ENCODE measurements around the gene TCF3.
"Not testable (repeated sequence)": the region's sequence is repeated elsewhere in the genome, so short reads cannot be mapped to it uniquely, and the experiment has no call there.

The TCF3 gene

DNA sequence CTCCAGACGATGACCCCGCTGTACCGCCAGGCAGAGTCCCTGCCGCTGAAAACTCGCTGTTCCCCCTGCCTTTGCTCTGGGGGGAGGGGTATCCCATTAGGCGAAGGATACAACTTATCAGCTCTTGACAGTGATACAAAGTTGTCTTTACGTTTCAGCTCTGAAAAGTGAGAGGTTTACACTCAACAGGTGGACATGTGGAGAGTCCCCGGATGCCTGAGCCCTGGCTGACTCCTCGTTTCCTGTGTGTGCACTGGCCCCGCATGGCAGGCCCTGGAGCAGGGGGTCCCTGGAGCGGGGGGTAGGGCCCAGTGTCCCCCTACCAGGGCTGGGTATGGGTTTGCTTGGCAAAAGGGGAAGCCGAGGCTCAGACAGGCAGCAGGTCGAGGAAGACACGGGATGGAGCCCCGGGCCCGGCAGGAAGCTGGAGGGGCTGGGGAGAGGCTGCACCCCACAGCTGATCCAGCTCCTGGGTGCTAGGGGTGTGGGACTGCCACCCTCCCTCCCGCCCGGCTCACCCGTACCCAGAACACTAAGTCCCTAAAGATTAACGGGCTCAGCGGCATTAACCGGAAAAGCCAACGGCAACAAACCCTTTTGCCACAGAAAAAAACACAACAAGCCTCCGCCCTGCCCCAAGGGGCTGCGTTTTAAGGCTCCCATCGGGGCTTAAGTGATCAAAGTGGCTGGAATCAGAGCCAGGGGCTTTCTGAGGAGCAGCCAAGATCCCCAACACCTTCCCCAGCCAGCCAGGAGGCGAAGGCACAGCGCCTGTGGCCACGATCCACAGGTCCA, 5.6 kb downstream of the TCF3 start:
- in situ Hi-C loops (cut with MboI; ENCODE audit: low pct_unique_long_range_greater_than_20kb, low sequenced_read_pairs, unreplicated experiment) = no loop called here
- no peak for DNase-seq (ENCODE audit: low spot score)
- TF ChIP-seq, protein P1, sequence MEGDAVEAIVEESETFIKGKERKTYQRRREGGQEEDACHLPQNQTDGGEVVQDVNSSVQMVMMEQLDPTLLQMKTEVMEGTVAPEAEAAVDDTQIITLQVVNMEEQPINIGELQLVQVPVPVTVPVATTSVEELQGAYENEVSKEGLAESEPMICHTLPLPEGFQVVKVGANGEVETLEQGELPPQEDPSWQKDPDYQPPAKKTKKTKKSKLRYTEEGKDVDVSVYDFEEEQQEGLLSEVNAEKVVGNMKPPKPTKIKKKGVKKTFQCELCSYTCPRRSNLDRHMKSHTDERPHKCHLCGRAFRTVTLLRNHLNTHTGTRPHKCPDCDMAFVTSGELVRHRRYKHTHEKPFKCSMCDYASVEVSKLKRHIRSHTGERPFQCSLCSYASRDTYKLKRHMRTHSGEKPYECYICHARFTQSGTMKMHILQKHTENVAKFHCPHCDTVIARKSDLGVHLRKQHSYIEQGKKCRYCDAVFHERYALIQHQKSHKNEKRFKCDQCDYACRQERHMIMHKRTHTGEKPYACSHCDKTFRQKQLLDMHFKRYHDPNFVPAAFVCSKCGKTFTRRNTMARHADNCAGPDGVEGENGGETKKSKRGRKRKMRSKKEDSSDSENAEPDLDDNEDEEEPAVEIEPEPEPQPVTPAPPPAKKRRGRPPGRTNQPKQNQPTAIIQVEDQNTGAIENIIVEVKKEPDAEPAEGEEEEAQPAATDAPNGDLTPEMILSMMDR (IDR thresholded peaks at IDR 0.05; ENCODE audit: extremely low read depth, insufficient read depth, missing control alignments) = no peak

DNA sequence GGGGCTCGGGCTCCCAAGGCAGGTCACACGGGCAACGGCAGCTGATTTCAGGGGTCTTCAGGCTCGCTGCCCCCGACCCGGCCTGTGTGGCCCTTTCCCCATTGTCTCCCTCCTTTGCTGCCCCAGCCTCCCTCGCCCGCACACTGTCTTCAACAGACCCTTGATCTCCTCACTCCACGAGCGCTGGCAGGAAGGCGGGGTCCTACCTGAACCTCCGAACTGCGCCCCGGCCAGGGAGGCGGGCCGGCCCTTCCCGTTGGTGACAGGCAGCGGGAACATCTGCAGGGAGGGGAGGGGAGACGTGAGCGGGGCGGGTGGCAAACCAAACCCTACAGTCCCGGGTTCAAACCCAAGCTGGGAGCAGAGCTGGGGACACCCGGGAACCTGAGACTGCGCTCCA, 6.3 kb downstream of the TCF3 start:
- TF ChIP-seq, protein P1 (IDR thresholded peaks at IDR 0.05; ENCODE audit: extremely low read depth, insufficient read depth, missing control alignments) = no peak
- DNase-seq (ENCODE audit: low spot score) = no peak
- in situ Hi-C loops (cut with MboI; ENCODE audit: low pct_unique_long_range_greater_than_20kb, low sequenced_read_pairs, unreplicated experiment) = no loop called here

DNA sequence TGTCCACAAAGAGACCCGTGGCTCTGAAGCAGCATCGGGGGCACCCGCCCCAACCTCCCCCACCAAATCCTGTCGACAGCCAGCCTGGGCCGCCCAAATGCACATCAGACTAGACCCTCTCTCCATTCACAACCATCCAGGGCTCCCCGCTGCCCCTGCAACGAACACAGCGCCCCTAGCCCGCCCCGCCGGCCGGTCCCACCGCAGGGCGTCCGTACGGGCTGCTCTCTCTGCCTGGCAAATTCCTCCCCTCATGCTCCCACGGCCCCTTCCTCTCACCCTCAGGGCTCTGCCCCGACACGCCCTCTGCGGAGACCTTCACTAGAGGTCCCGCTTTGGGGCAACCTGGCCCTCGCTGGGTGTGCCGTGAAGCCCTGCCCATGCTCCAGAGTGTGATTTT, 7.1 kb downstream of the TCF3 start:
- in situ Hi-C loops (cut with MboI; ENCODE audit: low pct_unique_long_range_greater_than_20kb, low sequenced_read_pairs, unreplicated experiment) = no loop called here
- no peak for DNase-seq (ENCODE audit: low spot score)
- TF ChIP-seq, protein P1 (IDR thresholded peaks at IDR 0.05; ENCODE audit: extremely low read depth, insufficient read depth, missing control alignments) = no peak

DNA sequence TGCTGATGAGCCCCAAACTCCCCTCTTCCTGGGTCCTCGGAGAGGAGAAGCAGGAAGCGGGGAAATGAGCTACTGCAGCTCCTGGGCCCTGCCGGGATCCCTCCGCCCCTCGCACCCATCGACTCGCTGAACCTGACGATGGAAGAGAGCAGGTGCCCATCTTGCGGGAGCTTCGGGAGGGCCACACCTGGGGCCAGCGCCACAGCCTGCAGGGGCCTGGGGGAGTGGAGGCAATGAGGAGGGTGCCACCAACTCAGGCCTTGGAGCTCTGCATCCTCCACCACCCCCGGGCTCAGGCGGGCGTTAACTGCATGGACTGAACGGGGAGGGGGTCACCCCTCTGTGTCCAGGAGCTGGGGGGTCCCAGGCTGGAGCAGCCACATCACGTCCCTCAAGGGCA, 8.3 kb downstream of the TCF3 start:
- in situ Hi-C loops (cut with MboI; ENCODE audit: low pct_unique_long_range_greater_than_20kb, low sequenced_read_pairs, unreplicated experiment) = no loop called here
- DNase-seq (ENCODE audit: low spot score) = no peak
- TF ChIP-seq, protein P1 (IDR thresholded peaks at IDR 0.05; ENCODE audit: extremely low read depth, insufficient read depth, missing control alignments) = no peak

DNA sequence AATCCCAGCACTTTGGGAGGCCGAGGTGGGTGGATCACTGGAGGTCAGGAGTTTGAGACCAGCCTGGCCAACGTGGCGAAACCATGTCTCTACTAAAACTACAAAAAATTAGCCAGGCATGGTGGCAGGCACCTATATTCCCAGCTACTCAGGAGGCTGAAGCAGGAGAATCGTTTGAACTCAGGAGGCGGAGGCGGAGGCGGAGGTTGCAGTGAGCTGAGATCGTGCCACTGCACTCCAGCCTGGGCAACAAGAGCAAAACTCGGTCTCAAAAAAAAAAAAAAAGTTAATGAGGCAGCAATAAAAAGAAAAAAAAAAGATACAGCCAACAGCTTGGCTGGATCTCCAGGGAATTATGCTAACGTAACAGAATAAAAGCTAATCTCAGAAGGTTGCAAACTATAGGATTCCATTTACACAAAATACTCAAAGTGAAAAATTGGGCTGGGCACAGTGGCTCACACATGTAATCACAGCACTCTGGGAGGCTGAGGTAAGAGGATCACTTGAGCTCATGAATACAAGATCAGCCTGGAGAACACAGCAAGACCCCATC, 11.4 kb downstream of the TCF3 start:
- in situ Hi-C loops (cut with MboI; ENCODE audit: low pct_unique_long_range_greater_than_20kb, low sequenced_read_pairs, unreplicated experiment); DNase-seq (ENCODE audit: low spot score): not testable (repeated sequence)

DNA sequence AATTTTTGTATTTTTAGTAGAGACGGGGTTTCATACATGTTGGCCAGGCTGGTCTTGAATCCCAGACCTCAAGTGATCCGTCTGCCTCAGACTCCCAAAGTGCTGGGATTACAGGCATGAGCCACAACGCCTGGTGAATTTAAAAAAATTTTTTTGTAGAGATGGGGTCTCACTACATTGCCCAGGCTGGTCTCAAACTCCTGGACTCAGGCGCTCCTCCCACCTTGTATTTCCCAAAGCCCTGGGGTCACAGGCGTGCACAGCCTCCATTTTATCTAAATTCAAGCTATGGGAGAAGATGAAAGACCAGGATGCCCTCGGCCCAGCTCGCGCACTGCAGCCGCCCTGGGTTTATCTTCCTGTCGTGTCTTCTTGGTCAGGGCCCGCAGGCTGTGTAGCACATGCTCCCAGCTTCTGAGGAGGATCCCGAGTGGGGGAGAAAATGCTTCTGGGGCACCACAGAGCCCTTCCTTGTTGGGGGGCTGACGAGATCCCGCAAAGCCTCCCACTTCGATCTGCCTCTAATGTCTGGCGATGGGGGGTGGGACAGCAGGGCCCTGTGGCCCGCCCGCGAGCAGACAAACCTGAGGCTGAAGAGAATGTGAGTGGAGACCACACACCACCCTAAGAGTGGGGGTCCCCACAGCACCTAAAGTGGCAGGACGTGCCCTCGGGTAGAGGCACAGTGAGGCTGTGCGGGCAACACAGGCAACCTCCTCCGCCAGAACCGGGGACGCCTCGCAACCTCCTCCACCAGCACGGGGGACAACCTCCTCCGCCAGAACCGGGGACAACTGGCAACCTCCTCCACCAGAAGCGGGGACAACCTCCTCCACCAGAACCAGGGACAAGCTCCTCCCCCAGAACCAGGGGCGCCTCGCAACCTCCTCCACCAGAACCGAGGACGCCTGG, 15.8 kb downstream of the TCF3 start:
- in situ Hi-C loops (cut with MboI; ENCODE audit: low pct_unique_long_range_greater_than_20kb, low sequenced_read_pairs, unreplicated experiment) = no loop called here

More for the DNA sequence above, 15.8 kb downstream of the TCF3 start:
- TF ChIP-seq, protein P1 (IDR thresholded peaks at IDR 0.05; ENCODE audit: extremely low read depth, insufficient read depth, missing control alignments) = no peak
- no peak for DNase-seq (ENCODE audit: low spot score)
